NCI-H748 (cell line): ENCODE measurements around the gene TMEM208.
A peak's percentile ranks its signal among the peaks of the same experiment; 100 is the strongest.

Source experiments
- DNase-seq: peaks from one replicate; lab custom pipeline; 2025; ENCODE audit not compliant: unreplicated experiment; lab: John Stamatoyannopoulos, UW

The TMEM208 gene

GRCh38 chr16:67191411-67191994 is 35.4 kb upstream of the TMEM208 start:
- DNase-seq, result no peak

GRCh38 chr16:67191995-67192681 is 34.8 kb upstream of the TMEM208 start, which contains the start of gene E2F4:
E2F4 (plus strand) TSS chr16:67192155; CDS start chr16:67192228, 73 bp downstream.
- peak; percentile 88 for DNase-seq

GRCh38 chr16:67192781-67193361 is 34.1 kb upstream of the TMEM208 start:
- DNase-seq, result no peak

- DNase-seq, result no peak
Measured at GRCh38 chr16:67193536-67193935, 33.4 kb upstream of the TMEM208 start.

- no peak for DNase-seq
Measured at GRCh38 chr16:67194260-67194659, 32.7 kb upstream of the TMEM208 start.

GRCh38 chr16:67195676-67196075 is 31.3 kb upstream of the TMEM208 start:
- DNase-seq, result no peak

- DNase-seq, result no peak
Measured at GRCh38 chr16:67196881-67197280, 30.0 kb upstream of the TMEM208 start.

GRCh38 chr16:67197704-67198103 is 29.2 kb upstream of the TMEM208 start:
- DNase-seq, result no peak

- peak; percentile 21 for DNase-seq
Measured at GRCh38 chr16:67198238-67198734, 28.6 kb upstream of the TMEM208 start.

GRCh38 chr16:67199011-67199807 is 27.7 kb upstream of the TMEM208 start, which contains the start of gene ELMO3:
ELMO3 (plus strand) TSS chr16:67199131; CDS start chr16:67199327, 196 bp downstream.
- DNase-seq, result peak; percentile 73

GRCh38 chr16:67199808-67200198 is 27.1 kb upstream of the TMEM208 start:
- peak; percentile 24 for DNase-seq

- no peak for DNase-seq
Measured at GRCh38 chr16:67200491-67200890, 26.4 kb upstream of the TMEM208 start.

GRCh38 chr16:67201411-67202345 is 25.3 kb upstream of the TMEM208 start:
- no peak for DNase-seq

GRCh38 chr16:67202426-67202825 is 24.5 kb upstream of the TMEM208 start:
- no peak for DNase-seq

- DNase-seq, result no peak
Measured at GRCh38 chr16:67202956-67203493, 23.9 kb upstream of the TMEM208 start.

- no peak for DNase-seq
Measured at GRCh38 chr16:67204076-67204475, 22.9 kb upstream of the TMEM208 start.

- no peak for DNase-seq
Measured at GRCh38 chr16:67206129-67206837, 20.6 kb upstream of the TMEM208 start.

- DNase-seq, result no peak
Measured at GRCh38 chr16:67206838-67207248, 20.1 kb upstream of the TMEM208 start.
